HG02885 (cell line): ENCODE results near the gene SMIM8.

Experiments used
- ATAC-seq: cut with Tn5 transposase; IDR thresholded peaks from one replicate; pipeline ENCODE4 v1.9.1; 2021; ENCODE audit warnings: mild to moderate bottlenecking; ENCODE audit not compliant: unreplicated experiment, poor library complexity

The SMIM8 gene

DNA sequence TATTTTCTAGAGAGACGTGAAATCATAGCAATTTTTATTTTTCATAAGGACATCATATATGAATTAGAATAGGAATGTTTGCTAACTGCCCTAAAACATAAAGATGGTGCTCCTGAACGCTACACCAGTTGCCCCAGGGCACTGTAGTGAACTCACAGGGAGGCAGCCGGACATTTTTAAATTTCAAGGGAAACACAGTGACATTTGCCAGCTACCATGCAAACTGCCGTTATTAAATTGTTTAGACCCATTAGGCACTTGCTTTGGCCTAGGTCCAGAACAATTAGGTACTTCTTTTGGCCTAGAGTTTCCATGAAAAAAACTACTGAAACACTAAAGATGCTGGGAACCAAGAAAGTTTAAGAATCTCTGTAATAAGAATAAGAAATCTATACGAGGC is 60.5 kb downstream of the SMIM8 start:
- ATAC-seq = no peak

DNA sequence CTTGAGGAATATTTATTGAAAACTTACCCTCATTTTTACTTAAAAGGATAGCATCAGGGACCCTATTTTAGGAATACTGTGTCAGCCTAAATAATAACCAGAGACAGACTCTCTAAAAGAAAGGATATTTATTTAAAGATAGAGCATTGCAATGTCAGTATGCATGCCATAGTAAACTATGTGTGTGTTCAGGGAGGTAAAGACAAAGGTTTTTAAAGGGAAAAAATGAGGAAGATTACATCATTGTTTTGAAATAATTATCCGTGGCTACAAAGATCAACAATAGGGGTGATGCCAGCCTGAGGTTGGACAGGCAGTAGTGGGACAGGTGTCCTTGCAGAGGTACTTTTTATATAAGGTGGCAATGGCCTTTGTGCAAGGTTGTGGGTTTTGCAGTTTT is 61.6 kb downstream of the SMIM8 start:
- no peak for ATAC-seq

DNA sequence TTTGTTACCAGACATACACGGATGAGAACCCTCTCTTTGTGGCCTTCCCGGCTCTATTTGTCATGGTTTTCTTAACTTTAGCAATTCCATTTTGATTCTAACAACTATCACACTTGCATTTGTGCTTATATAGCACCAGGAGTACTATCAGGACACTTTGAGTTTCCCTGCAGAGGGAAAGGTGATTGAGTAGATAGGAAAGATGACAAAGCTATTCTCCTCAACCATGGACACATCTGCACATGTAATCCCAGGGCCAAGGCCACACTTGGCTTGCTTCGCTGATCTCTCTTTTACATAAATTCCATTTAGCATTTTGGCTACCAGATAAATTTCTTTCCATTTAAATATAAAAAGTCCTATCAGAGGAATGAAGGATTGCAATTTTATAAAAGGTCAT is 62.1 kb downstream of the SMIM8 start:
- ATAC-seq = no peak

DNA sequence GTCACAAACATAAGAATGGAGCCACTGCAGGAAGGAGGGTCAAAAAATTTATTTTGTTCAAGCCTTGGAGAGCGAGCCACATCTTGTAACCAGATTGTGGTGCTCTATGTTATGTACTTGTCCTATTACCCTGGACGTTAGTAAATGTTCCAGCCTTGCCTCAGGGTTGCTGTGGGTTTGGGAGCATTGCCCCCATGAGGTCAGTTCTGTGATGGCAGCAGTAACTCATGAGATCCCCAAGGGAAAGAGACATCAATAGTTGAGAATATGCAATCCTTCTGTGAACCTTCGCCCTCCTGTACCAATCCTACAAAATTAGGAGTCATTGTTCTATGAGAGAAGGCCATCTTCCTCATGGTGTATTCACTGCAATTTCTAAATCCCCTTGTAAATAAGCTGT is 68.9 kb downstream of the SMIM8 start:
- ATAC-seq = peak; percentile 76
